H1 (cell line): Measurements from ENCODE around the gene LITAF. TPM values are rescaled to one million over a fixed set of nuclear protein-coding genes. Genes with fewer than 3 reads are reported as not detected.

ENCODE experiments used
- CTCF ChIA-PET: fragments of 300-600 bp; sonication (Branson Sonifier 250); formaldehyde crosslinking; loops from one replicate; lab custom pipeline; 2021; ENCODE audit not compliant: partially characterized antibody; lab: Charles Lee
- POLR2A ChIA-PET: fragments of 300-600 bp; sonication (Branson Sonifier 250); formaldehyde crosslinking; loops from one replicate; lab custom pipeline; 2021; ENCODE audit warnings: inconsistent platforms; ENCODE audit not compliant: partially characterized antibody; lab: Charles Lee
- DNase-seq, 2 experiments: peaks; one replicate each; pipeline versions ENCODE4 v3.0.0 to v3.0.0-alpha.2; 2010 to 2022; ENCODE audit warnings: low spot score in 2 of 2, low read depth in 1 of 2, mixed read lengths in 1 of 2
- FAIRE-seq: peaks from 2 replicates; lab custom pipeline; 2011; peaks lifted over from hg19 to GRCh38; lab: Jason Lieb, UNC
- H2AFZ ChIP-seq: 2 replicates; pipeline ENCODE4 v1.8.1; 2012; ENCODE audit warnings: low read length, inconsistent platforms
- H2AK5ac ChIP-seq: 2 replicates; pipeline ENCODE4 v1.6.1; 2013; ENCODE audit warnings: low read depth, low read length
- H2BK120ac ChIP-seq: replicated peaks from 2 replicates; pipeline ENCODE3; 2013; ENCODE audit warnings: low read depth, low read length, inconsistent platforms
- H2BK12ac ChIP-seq: 2 replicates; pipeline ENCODE4 v1.6.1; 2013; ENCODE audit warnings: low read depth, low read length
- H2BK15ac ChIP-seq: 2 replicates; pipeline ENCODE4 v1.6.1; 2013; ENCODE audit warnings: low read length
- H2BK20ac ChIP-seq: 2 replicates; pipeline ENCODE4 v1.6.1; 2013; ENCODE audit warnings: low read length
- H2BK5ac ChIP-seq: 2 replicates; pipeline ENCODE4 v1.6.1; 2013; ENCODE audit warnings: low read depth, low read length
- H3K14ac ChIP-seq: 2 replicates; pipeline ENCODE4 v1.6.1; 2013; ENCODE audit warnings: inconsistent platforms; ENCODE audit not compliant: insufficient read length
- H3K18ac ChIP-seq: 2 replicates; pipeline ENCODE4 v1.6.1; 2013; ENCODE audit warnings: low read length; ENCODE audit errors: extremely low read depth
- H3K23ac ChIP-seq: 2 replicates; pipeline ENCODE4 v1.6.1; 2013; ENCODE audit warnings: inconsistent platforms; ENCODE audit not compliant: insufficient read length
- H3K23me2 ChIP-seq: 2 replicates; pipeline ENCODE4 v1.6.1; 2013; ENCODE audit warnings: low read depth, low read length
- H3K27ac ChIP-seq: 2 replicates; pipeline ENCODE4 v1.6.1; 2011; ENCODE audit warnings: low read depth, low read length, inconsistent platforms
- H3K27me3 ChIP-seq, 4 experiments: replicated peaks in 1 of 4; 1 replicate in 1 of 4; 2 replicates in 3 of 4; pipeline versions ENCODE4 v1.6.1 to v1.8.1; 2011 to 2013; ENCODE audit warnings: low read length in 3 of 4, mild to moderate bottlenecking in 3 of 4, inconsistent platforms in 2 of 4, mixed read lengths in 2 of 4, moderate library complexity in 1 of 4; ENCODE audit not compliant: control insufficient read depth in 3 of 4, insufficient read depth in 3 of 4; ENCODE audit errors: extremely low read depth in 1 of 4
- H3K36me3 ChIP-seq, 4 experiments: 2 replicates each; pipeline versions ENCODE4 v1.6.1 to v1.8.1; 2011 to 2013; ENCODE audit warnings: mild to moderate bottlenecking in 4 of 4, low read length in 3 of 4, moderate library complexity in 2 of 4, control low read depth in 1 of 4, inconsistent platforms in 1 of 4; ENCODE audit not compliant: insufficient read depth in 4 of 4, control insufficient read depth in 2 of 4
- H3K4ac ChIP-seq: replicated peaks from 2 replicates; pipeline ENCODE3; 2013; ENCODE audit warnings: low read length, low read depth, mixed read lengths, inconsistent platforms; ENCODE audit not compliant: insufficient read length
- H3K4me1 ChIP-seq, 4 experiments: replicated peaks in 1 of 4; 1 replicate in 1 of 4; 2 replicates in 3 of 4; pipeline versions ENCODE4 v1.6.1 to v1.8.1; 2011 to 2013; ENCODE audit warnings: low read length in 3 of 4, inconsistent platforms in 2 of 4, mixed read lengths in 1 of 4; ENCODE audit not compliant: insufficient read depth in 4 of 4, control insufficient read depth in 3 of 4
- H3K4me2 ChIP-seq, 2 experiments: 2 replicates each; pipeline versions ENCODE4 v1.6.1 to v1.8.1; 2011 to 2013; ENCODE audit warnings: low read depth in 2 of 2, low read length in 2 of 2, control low read depth in 1 of 2, inconsistent platforms in 1 of 2, mild to moderate bottlenecking in 1 of 2; ENCODE audit not compliant: insufficient read depth in 1 of 2
- H3K4me3 ChIP-seq, 4 experiments: fragments of 200-600, 300-600 bp in 1 of 4; sonication (generic), shearing (Covaris generic), sonication (Bioruptor Twin) in 1 of 4; 2 replicates each; pipeline versions ENCODE4 v1.5.1 to v1.8.1; 2011 to 2016; ENCODE audit warnings: low read length in 4 of 4, low read depth in 3 of 4, control low read depth in 2 of 4, inconsistent platforms in 2 of 4, mild to moderate bottlenecking in 2 of 4, mixed read lengths in 1 of 4, moderate library complexity in 1 of 4; ENCODE audit not compliant: insufficient read depth in 2 of 4; ENCODE audit errors: extremely low read depth in 1 of 4
- H3K56ac ChIP-seq: replicated peaks from 2 replicates; pipeline ENCODE3; 2013; ENCODE audit warnings: low read depth, mild to moderate bottlenecking, mixed read lengths, low read length, inconsistent platforms; ENCODE audit not compliant: insufficient read length
- H3K79me1 ChIP-seq: 2 replicates; pipeline ENCODE4 v1.6.1; 2013; ENCODE audit warnings: low read depth, low read length, control low read depth
- H3K79me2 ChIP-seq, 2 experiments: 2 replicates each; pipeline versions ENCODE4 v1.6.1 to v1.8.1; 2012 to 2013; ENCODE audit warnings: low read length in 2 of 2, mild to moderate bottlenecking in 2 of 2, inconsistent platforms in 1 of 2; ENCODE audit not compliant: insufficient read depth in 2 of 2, control insufficient read depth in 1 of 2
- H3K9ac ChIP-seq, 4 experiments: replicated peaks in 1 of 4; 1 replicate in 1 of 4; 2 replicates in 3 of 4; pipeline versions ENCODE4 v1.6.1 to v1.8.1; 2011 to 2013; ENCODE audit warnings: low read depth in 3 of 4, low read length in 3 of 4, control low read depth in 2 of 4, mild to moderate bottlenecking in 2 of 4, moderate library complexity in 2 of 4, inconsistent platforms in 1 of 4; ENCODE audit errors: extremely low read depth in 1 of 4
- H3K9me3 ChIP-seq, 2 experiments: 2 replicates each; pipeline versions ENCODE4 v1.6.1 to v1.8.1; 2012 to 2013; ENCODE audit warnings: mild to moderate bottlenecking in 2 of 2, moderate library complexity in 2 of 2, control low read depth in 1 of 2, inconsistent platforms in 1 of 2, low read depth in 1 of 2, low read length in 1 of 2, mixed read lengths in 1 of 2; ENCODE audit not compliant: insufficient read depth in 2 of 2
- H4K20me1 ChIP-seq, 2 experiments: replicated peaks in 1 of 2; 2 replicates each; pipeline versions ENCODE3 to v1.8.1; 2011 to 2013; ENCODE audit warnings: inconsistent platforms in 2 of 2, low read length in 2 of 2, mild to moderate bottlenecking in 1 of 2; ENCODE audit not compliant: insufficient read depth in 2 of 2, control insufficient read depth in 1 of 2
- H4K5ac ChIP-seq: 2 replicates; pipeline ENCODE4 v1.6.1; 2013; ENCODE audit warnings: low read length, low read depth, mixed read lengths, inconsistent platforms; ENCODE audit not compliant: insufficient read length
- H4K8ac ChIP-seq: 2 replicates; pipeline ENCODE4 v1.8.0; 2013; ENCODE audit warnings: mild to moderate bottlenecking, moderate library complexity, low read length, inconsistent platforms; ENCODE audit not compliant: insufficient read depth; ENCODE audit errors: extremely low read depth
- H4K91ac ChIP-seq: replicated peaks from 2 replicates; pipeline ENCODE3; 2013; ENCODE audit warnings: low read length, mixed read lengths, inconsistent platforms; ENCODE audit not compliant: insufficient read length
- HDAC2 ChIP-seq, 2 experiments: fragments of 300-600 bp in 1 of 2; sonication (generic) in 1 of 2; IDR thresholded peaks; 2 replicates each; pipeline ENCODE4 v1.6.1; 2011 to 2012; ENCODE audit warnings: low read depth in 2 of 2, low read length in 2 of 2, mild to moderate bottlenecking in 2 of 2, moderate library complexity in 2 of 2, borderline replicate concordance in 1 of 2, inconsistent platforms in 1 of 2
- KDM1A ChIP-seq: fragments of 200-600, 300-600 bp; sonication (generic); IDR thresholded peaks from 2 replicates; pipeline ENCODE4 v1.7.1; 2016; ENCODE audit warnings: mild to moderate bottlenecking, low read length, borderline replicate concordance
- SP2 ChIP-seq: IDR thresholded peaks from 2 replicates; pipeline ENCODE4 v1.6.1; 2012; ENCODE audit warnings: mild to moderate bottlenecking, low read length, inconsistent platforms
- WGBS, 2 experiments: shearing (Covaris generic) in 1 of 2; methylation state at CpG; one replicate each; pipeline versions ENCODE4 v1.1.6 to v1.1.7; 2013 to 2015; ENCODE audit warnings: low lambda C conversion rate in 2 of 2, mixed read lengths in 2 of 2, inconsistent platforms in 1 of 2, low coverage in 1 of 2, missing lambda C conversion rate in 1 of 2; ENCODE audit not compliant: insufficient replicate concordance in 2 of 2, insufficient coverage in 1 of 2, insufficient read length in 1 of 2; ENCODE audit errors: extremely low coverage in 1 of 2, missing lambda C conversion rate in 1 of 2; 5-methylcytosine and 5-hydroxymethylcytosine counted together
- polyA plus RNA-seq, 7 experiments: library from polyadenylated mRNA; depleted of rRNA in 3 of 7; stranded (reverse) in 5 of 7; unstranded in 2 of 7; fragments of >200 nt in 5 of 7; fragments of 200-250 nt in 2 of 7; gene quantifications; 1 replicate in 5 of 7; 2 replicates in 1 of 7; 4 replicates in 1 of 7; pipeline versions ENCODE4 v1.2.1 to v1.2.3, GENCODE V29; 2011 to 2013; ENCODE audit warnings: missing spikeins in 2 of 7, mixed read lengths in 2 of 7
- total RNA-seq: library from RNA; stranded (reverse); fragmentation: NEBNext Ultra II Directional; extraction: Animal tissue kit (Norgen Biotek cat#: 25700); gene quantifications from 2 replicates; pipeline ENCODE4 v1.2.1, GENCODE V29; 2021

The LITAF gene
- total and polyA plus RNA-seq, 2 of the 8 experiments (the other 6 are each of a cell fraction or from before 2014, with no cell fraction given): 165 to 205 TPM

GRCh38 chr16:11613381-11614303 is 26.9 kb upstream of the LITAF start:
- Histone ChIP-seq H3K4me2 (no peak overlapping the region), H2BK15ac (peak overlapping the region; percentile 95), H4K8ac (no peak overlapping the region), H3K9me3 (no peaks in the 10 kb centered on the region), H3K27me3 (no peaks in the 10 kb centered on the region), H3K4me1 (peaks cover 5 to 18% (median 12%) of the 10 kb centered on the region in 4 experiments), H3K14ac (no peak overlapping the region), H3K4me3 (no peak overlapping the region), H2BK12ac (peak overlapping the region; percentile 86), H3K23ac (no peak overlapping the region), H2BK120ac (peak overlapping the region; percentile 70), H4K91ac (peak overlapping the region; percentile 45), H3K23me2 (no peaks in the 10 kb centered on the region), H3K79me2 (no peaks in the 10 kb centered on the region), H3K18ac (peak overlapping the region; percentile 71; the same call in 1 of the 2 replicates), H4K5ac (no peak overlapping the region), H3K27ac (no peak overlapping the region), H3K9ac (no peak overlapping the region), H2BK20ac (0 out of 2 replicates have a peak overlapping the region, but pooled peaks have one; percentile 55), H2AK5ac (peak overlapping the region; percentile 11), H2BK5ac (peak overlapping the region; percentile 78), H3K4ac (no peak overlapping the region), H3K36me3 (no peaks in the 10 kb centered on the region), H3K79me1 (no peaks in the 10 kb centered on the region), H3K56ac (no peak overlapping the region), H4K20me1 (no peaks in the 10 kb centered on the region), H2AFZ (no peak overlapping the region)
- CTCF ChIA-PET: interaction anchor here (0.5 to 1.6 kb wide), 7 partner anchors 24 to 82 kb away, joined by 3 to 5 read pairs (median 3); no protein-coding TSS in a partner anchor
- 88% methylated on average over 20 of the region's 20 CpGs; no CpG with 5 or more reads in 1 of the 2 experiments for WGBS, 2 experiments
- TF ChIP-seq HDAC2 (IDR thresholded peaks at IDR 0.05; ENCODE audit: borderline replicate concordance in 1 of 2, low read depth in 2 of 2, low read length in 2 of 2) (0 out of 4 replicates have a peak, but pooled peaks of 1 of the 2 experiments have one; percentile 31), KDM1A (peak; percentile 75; the same call in 1 of the 2 replicates), SP2 (no peak)
- FAIRE-seq: no peak
- no peak for DNase-seq
- POLR2A ChIA-PET: interaction anchor here (3.5 kb wide), 1 partner anchor 23 kb away, joined by 18 read pairs; no protein-coding TSS in a partner anchor
